ENCODE results near the gene GPR87. TPM values are rescaled to one million over a fixed set of nuclear protein-coding genes. Genes with fewer than 3 reads are reported as not detected.

Gene GPR87
- total and polyA plus RNA-seq, 2 experiments from 2014 or later: 0.22 TPM; not detected in 1

GRCh38 chr3:151351648-151352047 lies 35.0 kb upstream of the GPR87 start:
- no peak for DNase-seq
- no peak overlapping the region for H3K4me2 ChIP-seq (ENCODE audit: unreplicated experiment)
- no peaks in the 10 kb centered on the region for H4K20me1 ChIP-seq (ENCODE audit: insufficient read depth)
- H3K4me3 ChIP-seq: no peak overlapping the region
- H3F3A ChIP-seq (ENCODE audit: insufficient read depth): no peaks in the 10 kb centered on the region
- in situ Hi-C loops (cut with MboI): no loop called here
- no peak overlapping the region for H3K9ac ChIP-seq
- TF ChIP-seq EZH2 (IDR thresholded peaks at IDR 0.05; ENCODE audit: insufficient read depth, poor library complexity, severe bottlenecking) (no peak), EZH2phosphoT487 (IDR thresholded peaks at IDR 0.05; ENCODE audit: insufficient read depth, low read depth) (no peak)
- H2AFZ ChIP-seq: no peak overlapping the region; the same call in 1 of the 2 replicates
- H3K36me3 ChIP-seq (ENCODE audit: low read depth): no peaks in the 10 kb centered on the region
- WGBS, 2 experiments (ENCODE audit: low coverage in 1 of 2, low lambda C conversion rate in 2 of 2, missing lambda C conversion rate in 2 of 2): 83 to 87% methylated on average over 4 of the region's 4 CpGs
- H3K79me2 ChIP-seq (ENCODE audit: insufficient read depth): no peaks in the 10 kb centered on the region
- no peaks in the 10 kb centered on the region for H3K9me3 ChIP-seq (ENCODE audit: low read depth)
- H3K27me3 ChIP-seq (replicated peaks; ENCODE audit: insufficient read depth): no peaks in the 10 kb centered on the region
- no peaks in the 10 kb centered on the region for H3K4me1 ChIP-seq (ENCODE audit: insufficient read depth)
- H3K9me2 ChIP-seq (ENCODE audit: insufficient read depth): no peaks in the 10 kb centered on the region
- no peak overlapping the region for H3K27ac ChIP-seq

GRCh38 chr3:151351219-151351618 lies 34.6 kb upstream of the GPR87 start:
- no peaks in the 10 kb centered on the region for H3K36me3 ChIP-seq (ENCODE audit: low read depth)
- H3K9me2 ChIP-seq (ENCODE audit: insufficient read depth): no peaks in the 10 kb centered on the region
- no peak overlapping the region for H3K4me3 ChIP-seq
- H3K27ac ChIP-seq: no peak overlapping the region
- H3K4me1 ChIP-seq (ENCODE audit: insufficient read depth): peaks cover 2% of the 10 kb centered on the region
- no peak overlapping the region; the same call in 1 of the 2 replicates for H2AFZ ChIP-seq
- H3F3A ChIP-seq (ENCODE audit: insufficient read depth): peaks cover 1% of the 10 kb centered on the region
- H3K9ac ChIP-seq: no peak overlapping the region
- TF ChIP-seq EZH2 (IDR thresholded peaks at IDR 0.05; ENCODE audit: insufficient read depth, poor library complexity, severe bottlenecking) (no peak), EZH2phosphoT487 (IDR thresholded peaks at IDR 0.05; ENCODE audit: insufficient read depth, low read depth) (no peak)
- H3K27me3 ChIP-seq (replicated peaks; ENCODE audit: insufficient read depth): no peaks in the 10 kb centered on the region
- H3K79me2 ChIP-seq (ENCODE audit: insufficient read depth): no peaks in the 10 kb centered on the region
- no peak for DNase-seq
- H3K4me2 ChIP-seq (ENCODE audit: unreplicated experiment): no peak overlapping the region
- 47 to 68% methylated on average over 1 of the region's 1 CpG for WGBS, 2 experiments (ENCODE audit: low coverage in 1 of 2, low lambda C conversion rate in 2 of 2, missing lambda C conversion rate in 2 of 2)
- in situ Hi-C loops (cut with MboI): no loop called here
- no peaks in the 10 kb centered on the region for H4K20me1 ChIP-seq (ENCODE audit: insufficient read depth)
- H3K9me3 ChIP-seq (ENCODE audit: low read depth): no peaks in the 10 kb centered on the region

- H3K4me2 ChIP-seq (ENCODE audit: unreplicated experiment): no peak overlapping the region
- TF ChIP-seq EZH2phosphoT487 (IDR thresholded peaks at IDR 0.05; ENCODE audit: insufficient read depth, low read depth) (no peak), EZH2 (IDR thresholded peaks at IDR 0.05; ENCODE audit: insufficient read depth, poor library complexity, severe bottlenecking) (no peak)
- no peaks in the 10 kb centered on the region for H4K20me1 ChIP-seq (ENCODE audit: insufficient read depth)
- DNase-seq: no peak
- H3K36me3 ChIP-seq (ENCODE audit: low read depth): no peaks in the 10 kb centered on the region
- H3K27me3 ChIP-seq (replicated peaks; ENCODE audit: insufficient read depth): no peaks in the 10 kb centered on the region
- WGBS, 2 experiments (ENCODE audit: low coverage in 1 of 2, low lambda C conversion rate in 2 of 2, missing lambda C conversion rate in 2 of 2): 85 to 95% methylated on average over 1 of the region's 1 CpG
- no peaks in the 10 kb centered on the region for H3K9me3 ChIP-seq (ENCODE audit: low read depth)
- no peak overlapping the region for H3K4me3 ChIP-seq
- no peak overlapping the region for H3K9ac ChIP-seq
- no peaks in the 10 kb centered on the region for H3K79me2 ChIP-seq (ENCODE audit: insufficient read depth)
- H3F3A ChIP-seq (ENCODE audit: insufficient read depth): peaks cover 6% of the 10 kb centered on the region
- peaks cover 6% of the 10 kb centered on the region for H3K4me1 ChIP-seq (ENCODE audit: insufficient read depth)
- no peak overlapping the region for H2AFZ ChIP-seq
- no peaks in the 10 kb centered on the region for H3K9me2 ChIP-seq (ENCODE audit: insufficient read depth)
- H3K27ac ChIP-seq: no peak overlapping the region
- in situ Hi-C loops (cut with MboI): no loop called here
Observed at GRCh38 chr3:151350656-151351055, 34.0 kb upstream of the GPR87 start.

GRCh38 chr3:151347432-151347831 lies 30.8 kb upstream of the GPR87 start:
- Histone ChIP-seq H2AFZ (peak overlapping the region; percentile 31; the same call in 1 of the 2 replicates), H3K4me1 (ENCODE audit: insufficient read depth) (peaks cover 9% of the 10 kb centered on the region), H3K9ac (no peak overlapping the region), H4K20me1 (ENCODE audit: insufficient read depth) (no peaks in the 10 kb centered on the region), H3K27me3 (replicated peaks; ENCODE audit: insufficient read depth) (no peaks in the 10 kb centered on the region), H3K36me3 (ENCODE audit: low read depth) (no peaks in the 10 kb centered on the region), H3K9me2 (ENCODE audit: insufficient read depth) (no peaks in the 10 kb centered on the region), H3F3A (ENCODE audit: insufficient read depth) (peaks cover 6% of the 10 kb centered on the region), H3K79me2 (ENCODE audit: insufficient read depth) (no peaks in the 10 kb centered on the region), H3K4me2 (ENCODE audit: unreplicated experiment) (no peak overlapping the region), H3K9me3 (ENCODE audit: low read depth) (no peaks in the 10 kb centered on the region), H3K27ac (no peak overlapping the region), H3K4me3 (no peak overlapping the region)
- 92 to 96% methylated on average over 6 of the region's 6 CpGs for WGBS, 2 experiments (ENCODE audit: low coverage in 1 of 2, low lambda C conversion rate in 2 of 2, missing lambda C conversion rate in 2 of 2)
- TF ChIP-seq EZH2 (IDR thresholded peaks at IDR 0.05; ENCODE audit: insufficient read depth, poor library complexity, severe bottlenecking) (no peak), EZH2phosphoT487 (IDR thresholded peaks at IDR 0.05; ENCODE audit: insufficient read depth, low read depth) (no peak)
- in situ Hi-C loops (cut with MboI): no loop called here
- no peak for DNase-seq

GRCh38 chr3:151346292-151346691 lies 29.7 kb upstream of the GPR87 start:
- TF ChIP-seq EZH2 (IDR thresholded peaks at IDR 0.05; ENCODE audit: insufficient read depth, poor library complexity, severe bottlenecking) (no peak), EZH2phosphoT487 (IDR thresholded peaks at IDR 0.05; ENCODE audit: insufficient read depth, low read depth) (no peak)
- H3F3A ChIP-seq (ENCODE audit: insufficient read depth): peaks cover 6% of the 10 kb centered on the region
- no peaks in the 10 kb centered on the region for H3K9me3 ChIP-seq (ENCODE audit: low read depth)
- H2AFZ ChIP-seq: peak overlapping the region; percentile 80
- 60 to 62% methylated on average over 3 of the region's 3 CpGs for WGBS, 2 experiments (ENCODE audit: low coverage in 1 of 2, low lambda C conversion rate in 2 of 2, missing lambda C conversion rate in 2 of 2)
- peak overlapping the region; percentile 37; the same call in 1 of the 2 replicates for H3K9ac ChIP-seq
- DNase-seq: no peak
- H3K4me1 ChIP-seq (ENCODE audit: insufficient read depth): peaks cover 9% of the 10 kb centered on the region
- no peaks in the 10 kb centered on the region for H4K20me1 ChIP-seq (ENCODE audit: insufficient read depth)
- no peaks in the 10 kb centered on the region for H3K27me3 ChIP-seq (replicated peaks; ENCODE audit: insufficient read depth)
- H3K4me3 ChIP-seq: peak overlapping the region; percentile 65
- no peaks in the 10 kb centered on the region for H3K36me3 ChIP-seq (ENCODE audit: low read depth)
- in situ Hi-C loops (cut with MboI): no loop called here
- H3K4me2 ChIP-seq (ENCODE audit: unreplicated experiment): peak overlapping the region; percentile 73
- no peaks in the 10 kb centered on the region for H3K79me2 ChIP-seq (ENCODE audit: insufficient read depth)
- no peaks in the 10 kb centered on the region for H3K9me2 ChIP-seq (ENCODE audit: insufficient read depth)
- peak overlapping the region; percentile 42 for H3K27ac ChIP-seq
